H1 (cell line): ENCODE measurements around the gene DISC1. TPM values are rescaled to one million over a fixed set of nuclear protein-coding genes. Genes with fewer than 3 reads are reported as not detected.

Source experiments
- CTCF ChIA-PET: fragments of 300-600 bp; sonication (Branson Sonifier 250); formaldehyde crosslinking; loops from one replicate; lab custom pipeline; 2021; ENCODE audit not compliant: partially characterized antibody; lab: Charles Lee
- POLR2A ChIA-PET: fragments of 300-600 bp; sonication (Branson Sonifier 250); formaldehyde crosslinking; loops from one replicate; lab custom pipeline; 2021; ENCODE audit warnings: inconsistent platforms; ENCODE audit not compliant: partially characterized antibody; lab: Charles Lee
- DNase-seq, 2 experiments: peaks; one replicate each; pipeline versions ENCODE4 v3.0.0 to v3.0.0-alpha.2; 2010 to 2022; ENCODE audit warnings: low spot score in 2 of 2, low read depth in 1 of 2, mixed read lengths in 1 of 2
- FAIRE-seq: peaks from 2 replicates; lab custom pipeline; 2011; peaks lifted over from hg19 to GRCh38; lab: Jason Lieb, UNC
- H2AFZ ChIP-seq: 2 replicates; pipeline ENCODE4 v1.8.1; 2012; ENCODE audit warnings: low read length, inconsistent platforms
- H2AK5ac ChIP-seq: 2 replicates; pipeline ENCODE4 v1.6.1; 2013; ENCODE audit warnings: low read depth, low read length
- H2BK120ac ChIP-seq: replicated peaks from 2 replicates; pipeline ENCODE3; 2013; ENCODE audit warnings: low read depth, low read length, inconsistent platforms
- H2BK12ac ChIP-seq: 2 replicates; pipeline ENCODE4 v1.6.1; 2013; ENCODE audit warnings: low read depth, low read length
- H2BK15ac ChIP-seq: 2 replicates; pipeline ENCODE4 v1.6.1; 2013; ENCODE audit warnings: low read length
- H2BK20ac ChIP-seq: 2 replicates; pipeline ENCODE4 v1.6.1; 2013; ENCODE audit warnings: low read length
- H2BK5ac ChIP-seq: 2 replicates; pipeline ENCODE4 v1.6.1; 2013; ENCODE audit warnings: low read depth, low read length
- H3K14ac ChIP-seq: 2 replicates; pipeline ENCODE4 v1.6.1; 2013; ENCODE audit warnings: inconsistent platforms; ENCODE audit not compliant: insufficient read length
- H3K18ac ChIP-seq: 2 replicates; pipeline ENCODE4 v1.6.1; 2013; ENCODE audit warnings: low read length; ENCODE audit errors: extremely low read depth
- H3K23ac ChIP-seq: 2 replicates; pipeline ENCODE4 v1.6.1; 2013; ENCODE audit warnings: inconsistent platforms; ENCODE audit not compliant: insufficient read length
- H3K23me2 ChIP-seq: 2 replicates; pipeline ENCODE4 v1.6.1; 2013; ENCODE audit warnings: low read depth, low read length
- H3K27ac ChIP-seq: 2 replicates; pipeline ENCODE4 v1.6.1; 2011; ENCODE audit warnings: low read depth, low read length, inconsistent platforms
- H3K27me3 ChIP-seq, 4 experiments: replicated peaks in 1 of 4; 1 replicate in 1 of 4; 2 replicates in 3 of 4; pipeline versions ENCODE4 v1.6.1 to v1.8.1; 2011 to 2013; ENCODE audit warnings: low read length in 3 of 4, mild to moderate bottlenecking in 3 of 4, inconsistent platforms in 2 of 4, mixed read lengths in 2 of 4, moderate library complexity in 1 of 4; ENCODE audit not compliant: control insufficient read depth in 3 of 4, insufficient read depth in 3 of 4; ENCODE audit errors: extremely low read depth in 1 of 4
- H3K36me3 ChIP-seq, 4 experiments: 2 replicates each; pipeline versions ENCODE4 v1.6.1 to v1.8.1; 2011 to 2013; ENCODE audit warnings: mild to moderate bottlenecking in 4 of 4, low read length in 3 of 4, moderate library complexity in 2 of 4, control low read depth in 1 of 4, inconsistent platforms in 1 of 4; ENCODE audit not compliant: insufficient read depth in 4 of 4, control insufficient read depth in 2 of 4
- H3K4ac ChIP-seq: replicated peaks from 2 replicates; pipeline ENCODE3; 2013; ENCODE audit warnings: low read length, low read depth, mixed read lengths, inconsistent platforms; ENCODE audit not compliant: insufficient read length
- H3K4me1 ChIP-seq, 4 experiments: replicated peaks in 1 of 4; 1 replicate in 1 of 4; 2 replicates in 3 of 4; pipeline versions ENCODE4 v1.6.1 to v1.8.1; 2011 to 2013; ENCODE audit warnings: low read length in 3 of 4, inconsistent platforms in 2 of 4, mixed read lengths in 1 of 4; ENCODE audit not compliant: insufficient read depth in 4 of 4, control insufficient read depth in 3 of 4
- H3K4me2 ChIP-seq, 2 experiments: 2 replicates each; pipeline versions ENCODE4 v1.6.1 to v1.8.1; 2011 to 2013; ENCODE audit warnings: low read depth in 2 of 2, low read length in 2 of 2, control low read depth in 1 of 2, inconsistent platforms in 1 of 2, mild to moderate bottlenecking in 1 of 2; ENCODE audit not compliant: insufficient read depth in 1 of 2
- H3K4me3 ChIP-seq, 4 experiments: fragments of 200-600, 300-600 bp in 1 of 4; sonication (generic), shearing (Covaris generic), sonication (Bioruptor Twin) in 1 of 4; 2 replicates each; pipeline versions ENCODE4 v1.5.1 to v1.8.1; 2011 to 2016; ENCODE audit warnings: low read length in 4 of 4, low read depth in 3 of 4, control low read depth in 2 of 4, inconsistent platforms in 2 of 4, mild to moderate bottlenecking in 2 of 4, mixed read lengths in 1 of 4, moderate library complexity in 1 of 4; ENCODE audit not compliant: insufficient read depth in 2 of 4; ENCODE audit errors: extremely low read depth in 1 of 4
- H3K56ac ChIP-seq: replicated peaks from 2 replicates; pipeline ENCODE3; 2013; ENCODE audit warnings: low read depth, mild to moderate bottlenecking, mixed read lengths, low read length, inconsistent platforms; ENCODE audit not compliant: insufficient read length
- H3K79me1 ChIP-seq: 2 replicates; pipeline ENCODE4 v1.6.1; 2013; ENCODE audit warnings: low read depth, low read length, control low read depth
- H3K79me2 ChIP-seq, 2 experiments: 2 replicates each; pipeline versions ENCODE4 v1.6.1 to v1.8.1; 2012 to 2013; ENCODE audit warnings: low read length in 2 of 2, mild to moderate bottlenecking in 2 of 2, inconsistent platforms in 1 of 2; ENCODE audit not compliant: insufficient read depth in 2 of 2, control insufficient read depth in 1 of 2
- H3K9ac ChIP-seq, 4 experiments: replicated peaks in 1 of 4; 1 replicate in 1 of 4; 2 replicates in 3 of 4; pipeline versions ENCODE4 v1.6.1 to v1.8.1; 2011 to 2013; ENCODE audit warnings: low read depth in 3 of 4, low read length in 3 of 4, control low read depth in 2 of 4, mild to moderate bottlenecking in 2 of 4, moderate library complexity in 2 of 4, inconsistent platforms in 1 of 4; ENCODE audit errors: extremely low read depth in 1 of 4
- H3K9me3 ChIP-seq, 2 experiments: 2 replicates each; pipeline versions ENCODE4 v1.6.1 to v1.8.1; 2012 to 2013; ENCODE audit warnings: mild to moderate bottlenecking in 2 of 2, moderate library complexity in 2 of 2, control low read depth in 1 of 2, inconsistent platforms in 1 of 2, low read depth in 1 of 2, low read length in 1 of 2, mixed read lengths in 1 of 2; ENCODE audit not compliant: insufficient read depth in 2 of 2
- H4K20me1 ChIP-seq, 2 experiments: replicated peaks in 1 of 2; 2 replicates each; pipeline versions ENCODE3 to v1.8.1; 2011 to 2013; ENCODE audit warnings: inconsistent platforms in 2 of 2, low read length in 2 of 2, mild to moderate bottlenecking in 1 of 2; ENCODE audit not compliant: insufficient read depth in 2 of 2, control insufficient read depth in 1 of 2
- H4K5ac ChIP-seq: 2 replicates; pipeline ENCODE4 v1.6.1; 2013; ENCODE audit warnings: low read length, low read depth, mixed read lengths, inconsistent platforms; ENCODE audit not compliant: insufficient read length
- H4K8ac ChIP-seq: 2 replicates; pipeline ENCODE4 v1.8.0; 2013; ENCODE audit warnings: mild to moderate bottlenecking, moderate library complexity, low read length, inconsistent platforms; ENCODE audit not compliant: insufficient read depth; ENCODE audit errors: extremely low read depth
- H4K91ac ChIP-seq: replicated peaks from 2 replicates; pipeline ENCODE3; 2013; ENCODE audit warnings: low read length, mixed read lengths, inconsistent platforms; ENCODE audit not compliant: insufficient read length
- CTBP2 ChIP-seq: IDR thresholded peaks from 2 replicates; pipeline ENCODE4 v1.7.0; 2011; ENCODE audit warnings: borderline replicate concordance, mild to moderate bottlenecking, moderate library complexity, mixed read lengths, low read length; ENCODE audit not compliant: insufficient read depth, insufficient read length
- EZH2 ChIP-seq: fragments of 200-600 bp; sonication (generic); IDR thresholded peaks from 2 replicates; pipeline ENCODE4 v1.7.1; 2012; ENCODE audit warnings: low read depth, mild to moderate bottlenecking, moderate library complexity, low read length, inconsistent platforms; ENCODE audit not compliant: severe bottlenecking
- HDAC6 ChIP-seq: IDR thresholded peaks from one replicate; pipeline ENCODE4 v1.7.1; 2012; ENCODE audit warnings: low read depth, mild to moderate bottlenecking, inconsistent platforms, low read length, moderate library complexity
- MAFK ChIP-seq: IDR thresholded peaks from 2 replicates; pipeline ENCODE4 v1.6.1; 2012; ENCODE audit warnings: low read depth, mild to moderate bottlenecking, improper control_type of control experiment, low read length
- PHF8 ChIP-seq: fragments of 200-600 bp; sonication (generic); conservative IDR thresholded peaks from 2 replicates; pipeline ENCODE4 v1.7.1; 2012; ENCODE audit warnings: low read depth, mild to moderate bottlenecking, inconsistent platforms, low read length, moderate library complexity
- POLR2A ChIP-seq, 2 experiments: IDR thresholded peaks; 1 replicate in 1 of 2; 2 replicates in 1 of 2; pipeline ENCODE4 v1.6.1; 2011; ENCODE audit warnings: low read depth in 2 of 2, low read length in 2 of 2, mild to moderate bottlenecking in 2 of 2; ENCODE audit errors: control extremely low read depth in 1 of 2
- RXRA ChIP-seq: IDR thresholded peaks from 2 replicates; pipeline ENCODE4 v1.6.1; 2011; ENCODE audit warnings: low read depth, mild to moderate bottlenecking, low read length, moderate library complexity; ENCODE audit not compliant: insufficient read depth
- SP2 ChIP-seq: IDR thresholded peaks from 2 replicates; pipeline ENCODE4 v1.6.1; 2012; ENCODE audit warnings: mild to moderate bottlenecking, low read length, inconsistent platforms
- SP4 ChIP-seq: IDR thresholded peaks from 2 replicates; pipeline ENCODE4 v1.6.1; 2012; ENCODE audit warnings: low read length, inconsistent platforms
- SUZ12 ChIP-seq: fragments of 200-600 bp; sonication (generic); IDR thresholded peaks from 2 replicates; pipeline ENCODE4 v1.6.1; 2012; ENCODE audit warnings: mild to moderate bottlenecking, inconsistent platforms, low read length, moderate library complexity, mixed read lengths
- TAF7 ChIP-seq: optimal IDR thresholded peaks from 2 replicates; pipeline ENCODE3; 2011; ENCODE audit warnings: low read depth, mild to moderate bottlenecking, inconsistent platforms, low read length, moderate library complexity, borderline replicate concordance
- TBP ChIP-seq: IDR thresholded peaks from 2 replicates; pipeline ENCODE4 v1.6.1; 2011; ENCODE audit warnings: low read depth, low read length, improper control_type of control experiment
- WGBS, 2 experiments: shearing (Covaris generic) in 1 of 2; methylation state at CpG; one replicate each; pipeline versions ENCODE4 v1.1.6 to v1.1.7; 2013 to 2015; ENCODE audit warnings: low lambda C conversion rate in 2 of 2, mixed read lengths in 2 of 2, inconsistent platforms in 1 of 2, low coverage in 1 of 2, missing lambda C conversion rate in 1 of 2; ENCODE audit not compliant: insufficient replicate concordance in 2 of 2, insufficient coverage in 1 of 2, insufficient read length in 1 of 2; ENCODE audit errors: extremely low coverage in 1 of 2, missing lambda C conversion rate in 1 of 2; 5-methylcytosine and 5-hydroxymethylcytosine counted together
- polyA plus RNA-seq, 7 experiments: library from polyadenylated mRNA; depleted of rRNA in 3 of 7; stranded (reverse) in 5 of 7; unstranded in 2 of 7; fragments of >200 nt in 5 of 7; fragments of 200-250 nt in 2 of 7; gene quantifications; 1 replicate in 5 of 7; 2 replicates in 1 of 7; 4 replicates in 1 of 7; pipeline versions ENCODE4 v1.2.1 to v1.2.3, GENCODE V29; 2011 to 2013; ENCODE audit warnings: missing spikeins in 2 of 7, mixed read lengths in 2 of 7
- total RNA-seq: library from RNA; stranded (reverse); fragmentation: NEBNext Ultra II Directional; extraction: Animal tissue kit (Norgen Biotek cat#: 25700); gene quantifications from 2 replicates; pipeline ENCODE4 v1.2.1, GENCODE V29; 2021
- TF ChIP-seq, protein P1 (sequence below): IDR thresholded peaks from 2 replicates; pipeline ENCODE4 v1.6.1; 2012; ENCODE audit warnings: inconsistent platforms

The DISC1 gene
- total and polyA plus RNA-seq, 2 of the 8 experiments (the other 6 are each of a cell fraction or from before 2014, with no cell fraction given): 1.1 to 3.5 TPM

GRCh38 chr1:231893400-231894102, 267.0 kb downstream of the DISC1 start:
- Histone ChIP-seq H3K23ac (no peak overlapping the region), H3K4me2 (no peak overlapping the region), H4K20me1 (no peaks in the 10 kb centered on the region), H3K4me1 (no peaks in the 10 kb centered on the region), H3K9ac (no peak overlapping the region), H2BK5ac (no peak overlapping the region), H2AFZ (no peak overlapping the region), H3K18ac (no peak overlapping the region), H3K4ac (no peak overlapping the region), H4K5ac (no peak overlapping the region), H3K23me2 (no peaks in the 10 kb centered on the region), H3K4me3 (no peak overlapping the region), H3K27me3 (no peaks in the 10 kb centered on the region), H2BK12ac (no peak overlapping the region), H2BK120ac (no peak overlapping the region), H3K9me3 (no peaks in the 10 kb centered on the region), H3K79me2 (no peaks in the 10 kb centered on the region), H3K36me3 (no peaks in the 10 kb centered on the region), H4K91ac (no peak overlapping the region), H3K56ac (no peak overlapping the region), H3K14ac (no peak overlapping the region), H4K8ac (no peak overlapping the region), H2BK20ac (no peak overlapping the region), H3K27ac (no peak overlapping the region), H2BK15ac (no peak overlapping the region), H3K79me1 (no peaks in the 10 kb centered on the region), H2AK5ac (no peak overlapping the region)
- DNase-seq: no peak
- FAIRE-seq: no peak
- ChIA-PET POLR2A (no interaction called here), CTCF (interaction anchor here (1.3 kb wide), 1 partner anchor 10 kb away, joined by 5 read pairs; no protein-coding TSS in a partner anchor)
- 83 to 100% methylated on average over 1 to 7 of the region's 7 CpGs for WGBS, 2 experiments
- no peak for TF ChIP-seq PHF8
- TF ChIP-seq TAF7: no peak
- TF ChIP-seq RXRA: no peak
- TF ChIP-seq TBP: no peak
- TF ChIP-seq SUZ12: no peak
- TF ChIP-seq MAFK: no peak
- no peak for TF ChIP-seq SP2
- no peak for TF ChIP-seq SP4
- TF ChIP-seq EZH2: no peak
- TF ChIP-seq POLR2A (IDR thresholded peaks at IDR 0.05; ENCODE audit: control extremely low read depth in 1 of 2, low read depth in 2 of 2, low read length in 2 of 2): no peak
- TF ChIP-seq, protein P1, sequence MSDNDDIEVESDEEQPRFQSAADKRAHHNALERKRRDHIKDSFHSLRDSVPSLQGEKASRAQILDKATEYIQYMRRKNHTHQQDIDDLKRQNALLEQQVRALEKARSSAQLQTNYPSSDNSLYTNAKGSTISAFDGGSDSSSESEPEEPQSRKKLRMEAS: no peak
- no peak for TF ChIP-seq CTBP2
- no peak for TF ChIP-seq HDAC6
